Lower lobe of right lung (tissue), 2 donors: ENCODE data around the gene BRIP1. TPM values are rescaled to one million over a fixed set of nuclear protein-coding genes. Genes with fewer than 3 reads are reported as not detected.

Experiments used
- ATAC-seq, 2 donors: fragments of 200-7000 bp; cut with Tn5 transposase; one replicate each; pipeline ENCODE4 v1.9.1; 2020 to 2022; ENCODE audit warnings: mild to moderate bottlenecking in 2 of 2, moderate library complexity in 2 of 2
- DNase-seq: peaks from one replicate; pipeline ENCODE4 v3.0.0-alpha.2; 2020
- H3K27ac ChIP-seq: fragments of 200-600 bp; one replicate; pipeline ENCODE4 v1.8.0; 2022
- H3K27me3 ChIP-seq: fragments of 200-600 bp; one replicate; pipeline ENCODE4 v1.8.0; 2022; ENCODE audit warnings: low read depth
- H3K36me3 ChIP-seq: fragments of 200-600 bp; one replicate; pipeline ENCODE4 v1.8.0; 2022; ENCODE audit warnings: mild to moderate bottlenecking
- H3K4me1 ChIP-seq: fragments of 200-600 bp; one replicate; pipeline ENCODE4 v1.8.0; 2022
- H3K4me3 ChIP-seq: fragments of 200-600 bp; one replicate; pipeline ENCODE4 v1.8.0; 2022; ENCODE audit warnings: mild to moderate bottlenecking
- H3K9me3 ChIP-seq: fragments of 200-600 bp; one replicate; pipeline ENCODE4 v1.8.0; 2022
- CTCF ChIP-seq: fragments of 200-600 bp; IDR thresholded peaks from one replicate; pipeline ENCODE4 v1.8.0; 2022; ENCODE audit warnings: antibody characterized with exemption, mild to moderate bottlenecking
- intact Hi-C: fragments of 100-400 bp; cut with DNase I; formaldehyde crosslinking; loops from one replicate; pipeline ENCODE4 v1.11.0; 2022
- total RNA-seq: library from RNA; stranded (reverse); fragmentation: NEBNext Ultra II Directional; extraction: Animal tissue kit (Norgen Biotek cat#: 25700); gene quantifications from one replicate; pipeline ENCODE4 v1.2.1, GENCODE V29; 2021
- donor health status: DM: no; HTN: yes; CAD: no; lungs with severe emphysema.

BRIP1 gene
- total RNA-seq, 1 donor from 2014 or later = 0.83 TPM

- H3K4me3 ChIP-seq = no peak overlapping the region
Observed at GRCh38 chr17:61835606-61836005, 27.7 kb downstream of the BRIP1 start.

GRCh38 chr17:61834610-61835009, 28.7 kb downstream of the BRIP1 start:
- TF ChIP-seq CTCF = no peak
- no peaks in the 10 kb centered on the region for H3K36me3 ChIP-seq
- no peaks in the 10 kb centered on the region for H3K4me1 ChIP-seq
- ATAC-seq (no peak), DNase-seq (no peak)
- no peaks in the 10 kb centered on the region for H3K9me3 ChIP-seq
- intact Hi-C loops = no loop called here
- no peak overlapping the region for H3K27ac ChIP-seq
- no peak overlapping the region for H3K4me3 ChIP-seq
- no peaks in the 10 kb centered on the region for H3K27me3 ChIP-seq

More at GRCh38 chr17:61835606-61836005, 27.7 kb downstream of the BRIP1 start:
- no peak overlapping the region for H3K27ac ChIP-seq
- DNase-seq (no peak), ATAC-seq (no peak)
- H3K4me1 ChIP-seq = no peaks in the 10 kb centered on the region
- no peaks in the 10 kb centered on the region for H3K36me3 ChIP-seq
- intact Hi-C loops = no loop called here
- no peak for TF ChIP-seq CTCF
- no peaks in the 10 kb centered on the region for H3K9me3 ChIP-seq
- no peaks in the 10 kb centered on the region for H3K27me3 ChIP-seq

- Histone ChIP-seq H3K4me3 (no peak overlapping the region), H3K27ac (no peak overlapping the region), H3K9me3 (no peaks in the 10 kb centered on the region), H3K36me3 (no peaks in the 10 kb centered on the region), H3K4me1 (no peaks in the 10 kb centered on the region), H3K27me3 (no peaks in the 10 kb centered on the region)
- DNase-seq (no peak), ATAC-seq (no peak)
- intact Hi-C loops = no loop called here
- TF ChIP-seq CTCF = no peak
Observed at GRCh38 chr17:61833536-61834193, 29.7 kb downstream of the BRIP1 start.

GRCh38 chr17:61832463-61832862, 30.9 kb downstream of the BRIP1 start:
- intact Hi-C loops = no loop called here
- no peaks in the 10 kb centered on the region for H3K36me3 ChIP-seq
- TF ChIP-seq CTCF = no peak
- H3K27ac ChIP-seq = no peak overlapping the region
- DNase-seq (no peak), ATAC-seq (no peak)
- H3K4me3 ChIP-seq = no peak overlapping the region
- H3K9me3 ChIP-seq = no peaks in the 10 kb centered on the region
- no peaks in the 10 kb centered on the region for H3K4me1 ChIP-seq
- H3K27me3 ChIP-seq = no peaks in the 10 kb centered on the region

- no peaks in the 10 kb centered on the region for H3K9me3 ChIP-seq
- no peaks in the 10 kb centered on the region for H3K36me3 ChIP-seq
- no peaks in the 10 kb centered on the region for H3K27me3 ChIP-seq
- ATAC-seq (no peak), DNase-seq (no peak)
- H3K4me1 ChIP-seq = no peaks in the 10 kb centered on the region
- intact Hi-C loops = no loop called here
- no peak overlapping the region for H3K27ac ChIP-seq
- no peak for TF ChIP-seq CTCF
- no peak overlapping the region for H3K4me3 ChIP-seq
Observed at GRCh38 chr17:61831099-61831498, 32.2 kb downstream of the BRIP1 start.
